Measurements from ENCODE around the gene WFDC9.

WFDC9 gene

DNA sequence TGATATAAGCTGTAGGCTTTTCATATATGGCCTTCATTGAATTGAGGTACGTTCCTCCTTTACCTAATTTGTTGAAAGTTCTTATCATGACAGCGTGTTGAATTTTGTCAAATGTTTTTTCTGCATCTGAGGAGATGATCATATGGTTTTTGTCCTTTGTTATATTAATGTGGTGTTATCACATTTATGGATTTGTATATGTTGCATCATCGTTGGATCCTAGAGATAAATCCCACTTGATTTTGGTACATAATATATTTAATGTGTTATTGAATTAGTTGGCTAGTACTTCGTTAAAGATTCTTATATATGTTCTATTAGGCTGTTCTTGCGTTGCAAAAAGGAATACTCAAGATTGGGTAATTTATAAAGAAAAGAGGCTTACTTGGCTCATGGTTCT, 8.6 kb upstream of the WFDC9 start:
- TF ChIP-seq, protein P1, sequence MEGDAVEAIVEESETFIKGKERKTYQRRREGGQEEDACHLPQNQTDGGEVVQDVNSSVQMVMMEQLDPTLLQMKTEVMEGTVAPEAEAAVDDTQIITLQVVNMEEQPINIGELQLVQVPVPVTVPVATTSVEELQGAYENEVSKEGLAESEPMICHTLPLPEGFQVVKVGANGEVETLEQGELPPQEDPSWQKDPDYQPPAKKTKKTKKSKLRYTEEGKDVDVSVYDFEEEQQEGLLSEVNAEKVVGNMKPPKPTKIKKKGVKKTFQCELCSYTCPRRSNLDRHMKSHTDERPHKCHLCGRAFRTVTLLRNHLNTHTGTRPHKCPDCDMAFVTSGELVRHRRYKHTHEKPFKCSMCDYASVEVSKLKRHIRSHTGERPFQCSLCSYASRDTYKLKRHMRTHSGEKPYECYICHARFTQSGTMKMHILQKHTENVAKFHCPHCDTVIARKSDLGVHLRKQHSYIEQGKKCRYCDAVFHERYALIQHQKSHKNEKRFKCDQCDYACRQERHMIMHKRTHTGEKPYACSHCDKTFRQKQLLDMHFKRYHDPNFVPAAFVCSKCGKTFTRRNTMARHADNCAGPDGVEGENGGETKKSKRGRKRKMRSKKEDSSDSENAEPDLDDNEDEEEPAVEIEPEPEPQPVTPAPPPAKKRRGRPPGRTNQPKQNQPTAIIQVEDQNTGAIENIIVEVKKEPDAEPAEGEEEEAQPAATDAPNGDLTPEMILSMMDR (IDR thresholded peaks at IDR 0.05), result no peak

DNA sequence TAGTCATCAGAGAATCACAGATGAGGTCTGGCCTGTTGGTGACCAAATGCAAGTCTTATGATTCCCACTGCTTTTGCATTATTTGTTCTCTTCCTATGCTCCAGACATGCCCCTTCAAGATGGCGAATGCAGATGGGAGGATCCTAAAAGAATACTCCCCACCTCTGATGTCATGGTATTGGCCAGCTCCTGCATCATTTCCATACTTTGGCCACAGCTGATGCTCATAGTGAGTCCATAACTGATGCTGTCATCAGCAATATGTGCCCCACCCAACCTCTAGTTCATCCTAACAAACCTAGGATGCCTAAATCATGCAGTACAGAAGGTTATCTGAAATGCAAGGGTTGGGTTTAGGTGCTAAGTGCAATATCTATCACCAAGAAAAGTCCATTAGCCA, 5.4 kb upstream of the WFDC9 start:
- TF ChIP-seq, protein P1 (IDR thresholded peaks at IDR 0.05), result no peak

DNA sequence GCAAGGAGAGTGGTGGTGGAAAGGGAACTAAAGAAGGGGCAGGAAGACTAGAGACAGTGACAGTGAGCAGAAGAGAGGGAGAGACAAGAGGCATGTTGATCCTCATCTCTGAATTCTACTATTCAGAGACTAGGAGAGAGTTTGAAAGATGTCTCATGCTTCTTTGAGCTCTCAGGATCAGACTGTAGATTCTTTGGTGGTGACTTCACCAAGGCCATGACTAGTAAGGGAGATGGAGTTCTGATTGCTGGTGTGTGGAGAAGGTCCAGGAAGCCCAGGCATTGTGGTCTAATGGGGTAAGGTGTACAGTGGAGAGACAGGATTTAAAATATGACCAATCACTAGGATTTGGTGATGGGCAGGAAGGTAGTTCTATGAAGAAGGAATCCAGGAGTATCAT, 713 bp downstream of the WFDC9 start:
- TF ChIP-seq, protein P1 (IDR thresholded peaks at IDR 0.05), result no peak

DNA sequence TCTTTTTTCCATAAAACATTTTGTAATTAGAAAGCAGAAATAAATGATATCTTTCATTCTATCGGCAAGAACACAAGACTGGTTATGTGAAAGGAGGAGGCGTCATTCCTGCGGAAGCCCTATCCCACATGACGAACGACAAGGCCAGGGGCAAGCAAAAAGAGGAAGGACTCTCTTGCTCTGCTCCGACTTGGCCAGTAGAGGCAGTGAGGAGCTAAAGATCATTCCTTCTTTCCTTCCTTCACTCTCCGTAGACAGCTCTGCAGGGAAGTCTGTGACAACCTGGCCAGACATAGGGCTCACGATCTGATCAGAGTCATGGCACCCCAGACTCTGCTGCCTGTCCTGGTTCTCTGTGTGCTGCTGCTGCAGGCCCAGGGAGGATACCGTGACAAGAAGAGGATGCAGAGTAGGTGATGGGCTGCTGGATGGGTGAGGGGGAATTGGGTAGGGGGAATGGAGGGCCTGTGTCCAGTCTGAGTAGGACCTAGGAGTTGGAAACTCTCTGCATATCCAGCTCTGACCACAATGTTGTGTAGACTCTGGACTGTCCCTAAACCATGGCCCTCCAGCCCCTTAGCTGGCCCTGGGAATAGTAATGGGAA, 1.5 kb downstream of the WFDC9 start, which contains the start of gene WFDC10A:
TSS of gene WFDC10A (plus strand) at position 244 of the 605 bp plus-strand sequence. CDS start at position 319, 75 bp downstream.
- TF ChIP-seq, protein P1 (IDR thresholded peaks at IDR 0.05), result peak; percentile 83

DNA sequence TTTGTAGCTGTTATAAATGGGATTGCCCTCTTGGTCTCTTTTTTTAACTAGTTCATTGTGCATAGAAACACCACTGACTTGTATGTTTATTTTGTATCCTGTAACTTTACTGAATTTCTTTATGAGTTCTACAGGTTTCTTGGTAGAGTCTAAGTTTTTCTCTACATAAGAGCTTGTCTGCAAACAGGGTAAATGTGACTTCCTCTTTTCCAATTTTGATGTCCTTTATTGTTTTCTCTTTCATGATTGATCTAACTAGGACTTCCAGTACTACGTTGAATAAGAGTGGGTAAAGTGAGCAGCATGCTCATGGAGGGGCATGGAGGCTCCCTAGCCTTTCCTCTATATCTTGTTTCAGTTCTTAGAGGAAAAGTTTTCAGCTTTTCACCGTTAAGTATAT, 4.5 kb downstream of the WFDC9 start:
- TF ChIP-seq, protein P1 (IDR thresholded peaks at IDR 0.05), result no peak

DNA sequence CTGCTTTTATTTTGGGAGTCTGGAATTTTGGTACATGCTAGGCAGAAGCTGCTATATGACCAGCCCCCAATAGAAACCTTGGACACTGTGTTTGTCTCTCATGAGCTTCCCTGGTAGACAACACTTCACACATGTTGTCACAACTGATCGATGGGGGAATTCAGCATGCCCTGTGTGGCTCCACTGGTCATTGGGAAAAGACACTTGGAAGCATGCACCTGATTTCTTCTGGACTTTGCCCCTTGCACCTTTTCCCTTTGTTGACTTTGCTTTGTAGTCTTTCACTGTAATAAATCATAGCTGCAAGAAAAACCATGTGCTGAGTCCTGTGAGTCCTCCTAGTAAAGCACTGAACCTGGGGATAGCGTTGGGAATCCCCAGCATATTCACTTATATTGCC, 9.5 kb downstream of the WFDC9 start:
- TF ChIP-seq, protein P1 (IDR thresholded peaks at IDR 0.05), result no peak

DNA sequence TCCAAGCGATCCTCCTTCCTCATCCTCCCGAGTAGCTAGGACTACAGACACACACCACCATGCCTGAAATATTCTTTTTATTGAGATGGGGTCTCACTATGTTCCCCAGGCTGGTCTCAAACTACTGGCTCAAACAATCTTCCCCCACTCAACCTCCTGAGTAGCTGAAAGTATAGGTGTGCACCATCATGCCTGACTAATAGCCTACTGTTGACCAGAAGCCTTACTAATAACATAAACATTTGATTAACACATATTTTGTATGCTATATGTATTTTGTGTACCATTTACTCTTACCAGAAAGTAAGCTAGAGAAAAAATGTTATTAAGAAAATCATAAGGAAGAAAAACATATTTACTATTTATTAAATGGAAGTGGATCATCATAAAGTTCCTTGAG, 13.5 kb downstream of the WFDC9 start:
- TF ChIP-seq, protein P1 (IDR thresholded peaks at IDR 0.05), result no peak

DNA sequence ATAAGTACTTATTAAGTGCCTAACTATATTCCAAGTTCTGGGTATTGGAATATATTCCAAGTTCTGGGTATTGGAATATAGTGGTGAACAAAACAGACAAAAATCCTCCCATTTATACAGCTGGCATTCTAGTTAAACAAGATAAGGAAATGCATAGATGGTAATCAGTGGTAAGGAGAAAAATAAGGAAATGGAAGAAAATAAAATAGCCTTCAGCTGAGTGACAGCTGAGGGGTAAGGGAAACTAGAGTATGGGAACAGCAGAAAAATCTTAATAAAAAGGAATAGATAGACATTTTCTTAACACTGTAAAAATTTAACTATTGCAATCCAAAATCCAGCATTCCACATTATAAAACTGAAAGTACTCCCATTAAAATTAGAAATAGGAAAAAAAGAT, 18.8 kb downstream of the WFDC9 start:
- TF ChIP-seq, protein P1 (IDR thresholded peaks at IDR 0.05), result no peak

Measured in LNCAP (cell line).